GM06990 (cell line): Measurements from ENCODE around the gene GPR180.

Source experiments
- DNase-seq: peaks from one replicate; pipeline ENCODE4 v3.0.0-alpha.2; 2011; ENCODE audit not compliant: insufficient read length; ENCODE audit errors: extremely low read depth
- H3K27me3 ChIP-seq: replicated peaks from 2 replicates; pipeline ENCODE4 v1.6.0; 2011; ENCODE audit warnings: low read length; ENCODE audit not compliant: control insufficient read depth, insufficient read depth
- H3K36me3 ChIP-seq: 2 replicates; pipeline ENCODE4 v1.5.1; 2011; ENCODE audit warnings: low read length; ENCODE audit not compliant: control insufficient read depth, insufficient read depth
- H3K4me3 ChIP-seq: replicated peaks from 2 replicates; pipeline ENCODE4 v1.5.1; 2011; ENCODE audit warnings: low read depth, mild to moderate bottlenecking, control low read depth, low read length
- TF ChIP-seq, protein P1 (sequence below): IDR thresholded peaks from 2 replicates; pipeline ENCODE4 v1.5.1; 2011; ENCODE audit warnings: low read length, control low read depth, mild to moderate bottlenecking, inconsistent platforms; ENCODE audit not compliant: insufficient read depth, poor library complexity, severe bottlenecking

The GPR180 gene

DNA sequence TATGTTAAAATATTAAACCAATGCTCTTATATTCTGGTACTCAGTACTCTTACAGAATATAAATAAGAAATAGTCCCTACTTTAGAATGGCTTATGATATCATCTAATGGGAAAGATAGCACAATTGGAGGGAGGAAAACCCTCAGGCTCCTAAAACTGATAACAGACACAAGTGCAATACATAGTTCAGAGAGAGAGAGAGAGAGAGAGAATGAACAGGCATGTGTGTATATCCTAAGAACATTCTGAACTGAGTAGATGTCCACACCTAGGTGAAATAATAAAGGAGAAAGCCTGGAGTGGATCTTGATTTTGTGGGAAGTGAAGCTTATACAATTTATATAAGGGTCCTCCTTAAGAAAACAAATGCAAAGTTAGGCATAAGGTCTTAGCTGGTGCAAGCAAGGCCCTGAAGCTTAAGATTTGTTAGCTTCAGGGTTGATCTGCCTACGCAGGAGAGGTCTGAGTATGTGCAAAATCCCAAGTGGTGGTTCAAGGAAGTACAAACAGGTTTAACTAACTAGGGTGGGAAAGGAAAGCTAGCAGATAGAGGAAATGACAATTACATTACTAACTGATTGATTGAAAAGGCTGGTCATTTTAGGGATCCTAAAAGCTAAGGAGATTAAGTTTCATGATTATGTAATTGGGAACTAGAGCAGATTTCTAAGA, 57.4 kb downstream of the GPR180 start:
- TF ChIP-seq, protein P1, sequence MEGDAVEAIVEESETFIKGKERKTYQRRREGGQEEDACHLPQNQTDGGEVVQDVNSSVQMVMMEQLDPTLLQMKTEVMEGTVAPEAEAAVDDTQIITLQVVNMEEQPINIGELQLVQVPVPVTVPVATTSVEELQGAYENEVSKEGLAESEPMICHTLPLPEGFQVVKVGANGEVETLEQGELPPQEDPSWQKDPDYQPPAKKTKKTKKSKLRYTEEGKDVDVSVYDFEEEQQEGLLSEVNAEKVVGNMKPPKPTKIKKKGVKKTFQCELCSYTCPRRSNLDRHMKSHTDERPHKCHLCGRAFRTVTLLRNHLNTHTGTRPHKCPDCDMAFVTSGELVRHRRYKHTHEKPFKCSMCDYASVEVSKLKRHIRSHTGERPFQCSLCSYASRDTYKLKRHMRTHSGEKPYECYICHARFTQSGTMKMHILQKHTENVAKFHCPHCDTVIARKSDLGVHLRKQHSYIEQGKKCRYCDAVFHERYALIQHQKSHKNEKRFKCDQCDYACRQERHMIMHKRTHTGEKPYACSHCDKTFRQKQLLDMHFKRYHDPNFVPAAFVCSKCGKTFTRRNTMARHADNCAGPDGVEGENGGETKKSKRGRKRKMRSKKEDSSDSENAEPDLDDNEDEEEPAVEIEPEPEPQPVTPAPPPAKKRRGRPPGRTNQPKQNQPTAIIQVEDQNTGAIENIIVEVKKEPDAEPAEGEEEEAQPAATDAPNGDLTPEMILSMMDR, result no peak
- no peaks in the 10 kb centered on the region for H3K27me3 ChIP-seq
- no peak for DNase-seq
- H3K36me3 ChIP-seq, result no peaks in the 10 kb centered on the region
- no peak overlapping the region for H3K4me3 ChIP-seq

DNA sequence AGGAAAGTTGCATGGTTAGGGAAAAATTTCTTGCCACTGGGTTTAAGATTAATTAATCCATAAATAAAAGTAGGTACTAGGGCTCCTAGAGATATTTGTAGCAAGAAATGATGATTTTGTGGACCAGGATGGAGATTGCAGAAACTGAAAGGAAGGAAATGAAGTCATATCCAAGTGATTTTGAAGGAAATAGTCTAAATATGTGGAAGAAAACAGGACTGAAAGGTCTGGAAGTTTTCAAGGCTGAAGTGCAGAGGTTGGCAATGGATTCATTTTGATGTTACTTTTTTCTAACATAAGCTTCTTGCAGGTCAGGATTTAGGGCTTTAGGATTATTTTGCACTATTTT, 57.9 kb downstream of the GPR180 start:
- Histone ChIP-seq H3K4me3 (no peak overlapping the region), H3K27me3 (no peaks in the 10 kb centered on the region), H3K36me3 (no peaks in the 10 kb centered on the region)
- TF ChIP-seq, protein P1, result no peak
- DNase-seq, result no peak

DNA sequence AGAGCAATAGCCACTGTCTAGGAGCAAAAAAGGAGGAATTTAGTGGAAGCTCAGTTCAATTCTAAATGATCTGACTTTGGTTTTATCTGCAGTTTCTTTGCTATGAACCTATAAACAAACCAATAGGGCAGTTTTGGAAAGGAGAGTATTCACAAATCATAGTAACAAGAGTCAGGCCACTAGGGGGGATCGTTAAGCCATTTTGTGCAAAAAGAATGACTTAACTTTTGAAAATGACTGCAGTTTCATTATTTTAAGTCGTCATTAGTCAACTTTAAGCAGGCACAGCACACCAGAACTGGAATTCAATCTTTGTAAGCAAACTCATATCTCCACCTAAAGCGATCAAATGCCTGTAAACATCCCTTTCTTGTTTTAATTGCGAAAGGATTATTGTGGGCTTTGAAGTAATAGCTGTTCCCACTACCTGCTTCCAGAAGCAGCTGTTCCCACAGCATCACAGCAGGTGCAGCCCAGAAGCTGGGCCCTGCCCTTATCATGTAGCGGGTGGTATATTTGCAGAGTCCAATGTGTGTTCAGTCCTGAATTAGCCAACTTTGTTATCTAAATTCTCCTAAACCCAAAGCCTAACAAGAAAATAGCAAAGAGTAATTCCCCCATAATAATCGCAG, 59.2 kb downstream of the GPR180 start:
- TF ChIP-seq, protein P1, result peak; percentile 37
- Histone ChIP-seq H3K36me3 (no peaks in the 10 kb centered on the region), H3K27me3 (no peaks in the 10 kb centered on the region), H3K4me3 (no peak overlapping the region)
- DNase-seq, result no peak

DNA sequence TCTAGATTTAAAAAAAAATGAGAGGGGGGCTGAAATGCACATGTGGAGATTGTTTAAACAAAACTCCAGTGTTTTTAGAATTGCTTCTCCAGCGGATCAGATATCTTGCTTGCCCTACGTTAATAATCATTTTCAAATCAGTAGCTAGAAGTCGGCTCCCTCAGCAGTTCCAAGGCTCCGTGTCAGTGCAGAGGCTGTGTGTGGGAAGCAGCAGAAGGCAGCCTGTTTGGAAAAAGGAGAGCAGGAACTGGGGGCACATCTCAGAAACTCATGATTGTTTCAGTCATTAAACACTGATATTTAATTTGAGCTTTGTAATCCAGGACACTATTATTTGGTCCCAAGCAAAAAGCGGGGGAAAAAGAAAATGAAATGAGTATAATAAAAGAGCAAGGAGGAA, 59.7 kb downstream of the GPR180 start:
- TF ChIP-seq, protein P1, result no peak
- Histone ChIP-seq H3K27me3 (no peaks in the 10 kb centered on the region), H3K4me3 (no peak overlapping the region), H3K36me3 (no peaks in the 10 kb centered on the region)
- no peak for DNase-seq

DNA sequence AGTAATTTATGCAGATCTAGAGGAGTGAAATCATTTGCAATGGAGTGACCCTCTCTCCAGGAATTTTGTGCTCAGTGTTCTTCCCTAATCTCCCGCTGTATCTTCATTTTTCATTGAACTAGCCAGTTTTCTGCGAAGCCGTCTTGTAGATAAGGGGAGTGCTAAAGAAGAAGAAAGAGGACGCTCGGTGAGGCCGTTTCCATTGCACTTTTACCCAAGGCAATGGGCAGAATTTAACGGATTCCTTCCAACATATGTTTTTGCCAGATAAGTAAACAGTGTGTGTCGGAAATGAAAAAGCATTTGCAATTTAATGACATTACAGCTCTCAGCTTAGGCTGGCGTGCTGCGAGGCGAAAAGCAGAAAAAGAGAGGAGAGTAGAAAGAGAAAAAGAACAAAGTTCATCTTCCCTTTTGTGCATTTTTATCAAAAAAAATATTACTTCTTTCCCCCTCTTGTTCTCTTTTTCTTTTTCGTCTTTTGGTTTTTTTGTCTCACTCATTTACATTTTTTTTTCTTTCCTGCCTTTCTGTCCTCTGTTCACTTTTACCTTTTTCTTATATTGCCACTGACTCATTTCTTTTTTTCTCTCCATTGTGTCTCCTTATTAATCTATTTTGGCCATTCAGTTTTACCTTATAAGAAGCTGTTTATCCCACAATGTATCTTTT, 60.8 kb downstream of the GPR180 start:
- TF ChIP-seq, protein P1, result no peak
- Histone ChIP-seq H3K27me3 (no peaks in the 10 kb centered on the region), H3K36me3 (no peaks in the 10 kb centered on the region), H3K4me3 (no peak overlapping the region)
- DNase-seq, result no peak
